ENCODE data around the gene RTL1.

The RTL1 gene

GRCh38 chr14:100881211-100882025, 22.1 kb downstream of the RTL1 start:
- no peak for DNase-seq

- DNase-seq: no peak
These were observed 23.0 kb downstream of the RTL1 start for GRCh38 chr14:100880271-100881101.

GRCh38 chr14:100879782-100880181, 23.7 kb downstream of the RTL1 start:
- no peak for DNase-seq

DNA sequence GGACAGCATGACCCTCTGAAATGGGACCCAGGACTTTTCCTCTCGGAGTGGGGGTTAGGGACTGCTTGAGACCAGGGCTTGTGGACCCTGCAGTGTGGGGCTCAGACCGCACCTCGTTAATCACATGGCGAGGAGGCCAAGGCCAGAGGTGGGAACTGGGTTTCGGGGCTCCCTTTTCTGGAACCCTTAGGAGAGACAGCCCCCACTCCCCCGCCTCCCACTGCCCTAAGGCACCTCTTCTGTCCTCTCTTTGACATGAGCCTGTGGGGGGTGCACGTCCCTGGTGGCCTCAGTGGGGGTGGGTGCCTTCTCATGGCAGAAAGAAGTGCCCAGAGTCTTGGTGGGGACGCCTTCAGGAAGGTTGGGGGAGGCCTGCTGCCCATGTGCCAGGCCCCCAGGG, 24.3 kb downstream of the RTL1 start:
- no peak for DNase-seq

DNA sequence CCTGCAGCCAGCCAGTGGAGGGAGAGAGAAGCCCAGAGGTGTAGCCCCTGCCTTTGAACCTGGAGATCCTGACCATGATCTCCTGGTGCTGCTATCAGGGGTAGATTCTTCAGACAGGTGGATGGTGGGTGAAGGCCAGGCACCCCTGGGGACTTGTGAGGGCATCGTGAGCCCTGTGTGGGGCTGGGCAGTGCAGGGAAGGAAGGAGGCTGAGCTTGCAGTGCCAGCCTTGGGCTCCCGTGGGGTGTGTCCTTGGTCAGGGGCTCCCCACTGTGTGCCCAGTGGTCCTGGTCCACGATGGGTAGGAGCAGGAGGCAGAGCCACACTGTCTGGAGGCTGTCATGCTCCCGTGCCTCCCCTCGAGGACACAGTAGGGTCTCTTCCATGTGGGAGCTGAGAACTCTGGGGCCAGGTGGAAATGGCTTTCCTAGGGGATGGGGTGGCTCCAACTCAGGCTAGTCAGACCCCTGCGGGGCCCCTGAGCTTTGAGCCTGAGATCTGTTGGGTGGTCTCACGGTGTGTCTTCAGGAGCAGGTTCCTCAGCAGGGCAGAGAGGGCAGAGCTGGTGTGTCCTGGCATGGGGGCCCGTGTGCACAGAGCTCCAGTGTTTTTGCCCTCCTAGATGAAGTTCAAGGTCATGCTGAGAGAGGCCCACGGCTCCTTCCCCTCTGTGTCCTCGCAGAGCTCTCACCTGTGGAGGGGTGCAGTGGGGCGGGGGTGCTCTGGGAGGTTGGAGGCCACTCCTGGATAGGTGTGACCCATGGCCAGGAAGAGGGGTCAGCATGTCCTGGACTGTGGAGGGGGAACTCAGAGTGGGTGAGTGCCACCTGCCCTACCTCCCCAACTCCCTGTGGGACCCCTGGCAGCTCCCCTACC, 25.0 kb downstream of the RTL1 start:
- DNase-seq: no peak

DNA sequence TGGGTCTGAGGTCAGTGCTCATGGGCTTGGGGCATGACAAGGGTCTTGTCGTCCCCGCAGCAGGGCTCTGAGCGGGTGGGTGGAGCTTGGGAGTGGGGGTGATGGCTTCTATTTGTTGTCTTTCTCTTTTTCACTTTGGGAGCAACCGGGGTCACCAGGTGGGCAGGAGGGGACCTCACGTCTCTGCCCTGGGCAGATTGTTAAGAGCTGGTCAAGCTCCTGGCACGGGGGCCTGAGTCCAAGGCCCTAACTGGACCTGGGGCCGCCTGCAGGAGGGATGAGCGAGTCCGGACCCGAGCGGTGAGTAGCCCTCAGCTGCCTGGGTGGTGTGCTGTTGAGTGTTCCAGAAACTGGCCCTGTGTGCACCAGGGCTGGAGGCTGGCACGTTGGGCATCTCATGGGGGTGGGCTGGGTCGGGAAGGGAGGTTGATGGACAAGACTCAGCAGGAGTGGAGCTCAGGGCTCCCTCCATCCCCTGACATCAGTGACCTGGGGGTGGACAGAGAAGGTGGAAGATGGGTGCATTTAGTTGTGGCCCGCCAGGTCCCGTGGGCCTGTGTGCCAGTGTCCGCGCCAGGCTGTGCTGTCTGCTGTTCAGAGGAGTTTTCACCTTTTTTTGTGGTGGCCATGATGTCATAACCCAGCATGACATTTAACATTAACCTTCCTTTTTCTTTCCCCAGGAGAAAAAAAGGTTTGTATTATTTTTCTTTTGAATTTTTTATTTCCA, 27.5 kb downstream of the RTL1 start:
- no peak for DNase-seq

DNA sequence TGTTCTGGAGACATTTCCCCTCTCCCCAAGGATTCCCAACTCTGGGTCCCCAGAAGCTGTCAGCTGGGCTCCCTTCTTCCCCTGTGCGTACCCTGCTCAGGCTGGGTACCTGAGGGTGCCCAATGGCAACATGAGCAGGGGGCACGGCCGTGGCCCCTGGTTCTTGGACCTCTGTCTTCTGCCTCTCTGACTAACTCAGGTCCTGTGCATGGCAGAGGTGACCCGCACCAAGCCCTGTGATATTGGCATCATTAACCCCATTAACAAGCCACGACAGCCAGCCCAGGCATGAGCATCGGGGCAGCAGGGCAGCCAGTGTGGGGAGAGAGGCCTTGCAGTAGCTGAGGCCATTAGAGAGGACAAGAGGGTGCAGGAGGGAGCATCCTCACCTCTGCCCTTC, 28.4 kb downstream of the RTL1 start:
- no peak for DNase-seq

GRCh38 chr14:100874411-100875091, 29.0 kb downstream of the RTL1 start:
- DNase-seq: no peak

DNA sequence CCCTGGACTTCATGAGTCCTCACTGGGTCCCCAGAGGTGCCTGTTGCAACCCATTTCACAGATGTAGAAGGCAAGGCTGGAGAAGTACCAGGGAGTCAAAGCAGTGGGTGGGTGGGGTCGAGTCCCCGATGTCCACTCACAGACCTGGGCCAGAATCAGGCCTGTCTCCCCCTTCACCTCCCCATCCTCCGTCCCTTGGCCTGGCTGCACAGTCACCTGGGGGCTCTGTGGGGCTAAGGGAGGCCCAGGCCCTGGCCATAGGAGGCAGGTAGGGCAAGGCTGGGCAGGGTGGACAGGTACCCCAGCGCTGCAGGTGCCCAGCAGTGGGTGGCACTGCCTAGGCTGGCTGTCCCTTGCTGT, 29.5 kb downstream of the RTL1 start:
- no peak for DNase-seq

DNA sequence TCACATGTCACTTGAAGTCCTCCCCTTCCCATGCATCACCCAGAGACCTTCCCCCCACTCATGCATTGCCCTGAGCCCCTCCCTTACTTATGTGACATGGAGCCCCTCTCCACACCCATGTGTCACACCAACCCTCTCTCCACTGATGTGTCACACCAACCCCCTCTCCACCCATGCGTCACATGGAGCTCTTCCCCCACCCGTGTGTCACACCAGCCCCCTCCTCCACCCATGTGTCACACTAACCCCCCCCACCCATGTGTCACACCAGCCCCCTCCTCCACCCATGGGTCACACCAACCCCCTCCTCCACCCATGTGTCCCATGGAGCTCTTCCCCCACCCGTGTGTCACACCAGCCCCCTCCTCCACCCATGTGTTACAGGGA, 30.4 kb downstream of the RTL1 start:
- no peak for DNase-seq

DNA sequence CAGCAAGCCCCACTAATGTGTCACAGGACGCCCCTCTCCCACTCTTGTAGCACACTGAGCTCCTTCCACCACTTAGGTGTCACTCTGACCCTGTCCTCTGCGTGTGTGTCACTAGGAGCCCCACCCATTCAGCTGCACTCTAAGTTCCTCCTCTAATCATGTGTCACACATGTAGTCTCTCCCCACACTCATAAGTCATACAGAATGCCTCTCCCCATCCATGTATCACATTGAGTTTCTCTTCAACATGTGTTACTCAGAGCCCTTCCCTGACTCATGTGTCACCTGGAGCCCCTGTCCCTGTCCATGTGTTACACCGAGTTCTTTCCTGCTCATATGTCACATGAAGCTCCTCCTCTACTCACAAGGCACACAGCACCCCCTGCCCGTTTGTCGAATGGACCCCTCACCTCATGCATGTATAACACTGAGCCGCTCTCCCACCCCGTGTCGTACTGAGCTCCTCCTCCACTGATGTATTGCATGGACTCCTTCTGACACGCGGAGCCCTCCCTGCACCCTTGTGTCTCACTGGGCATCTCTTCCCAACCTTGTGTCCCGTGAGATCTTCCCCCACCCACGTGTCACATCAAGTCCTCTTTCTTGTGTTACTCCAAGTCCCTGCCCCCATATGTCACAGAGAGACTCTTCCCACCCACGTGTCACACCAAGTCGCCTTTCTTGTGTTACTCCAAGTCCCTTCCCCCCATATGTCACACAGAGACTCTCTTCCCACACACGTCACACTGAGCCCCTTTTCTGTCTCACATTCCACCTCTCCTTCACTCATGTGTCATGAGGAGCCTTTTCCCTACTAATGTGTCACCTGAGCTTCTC, 31.0 kb downstream of the RTL1 start:
- no peak for DNase-seq

GRCh38 chr14:100871234-100872186, 32.0 kb downstream of the RTL1 start:
- DNase-seq: no peak

GRCh38 chr14:100868621-100869370, 34.7 kb downstream of the RTL1 start:
- no peak for DNase-seq

- no peak for DNase-seq
These were observed 35.7 kb downstream of the RTL1 start for GRCh38 chr14:100867631-100868315.

DNA sequence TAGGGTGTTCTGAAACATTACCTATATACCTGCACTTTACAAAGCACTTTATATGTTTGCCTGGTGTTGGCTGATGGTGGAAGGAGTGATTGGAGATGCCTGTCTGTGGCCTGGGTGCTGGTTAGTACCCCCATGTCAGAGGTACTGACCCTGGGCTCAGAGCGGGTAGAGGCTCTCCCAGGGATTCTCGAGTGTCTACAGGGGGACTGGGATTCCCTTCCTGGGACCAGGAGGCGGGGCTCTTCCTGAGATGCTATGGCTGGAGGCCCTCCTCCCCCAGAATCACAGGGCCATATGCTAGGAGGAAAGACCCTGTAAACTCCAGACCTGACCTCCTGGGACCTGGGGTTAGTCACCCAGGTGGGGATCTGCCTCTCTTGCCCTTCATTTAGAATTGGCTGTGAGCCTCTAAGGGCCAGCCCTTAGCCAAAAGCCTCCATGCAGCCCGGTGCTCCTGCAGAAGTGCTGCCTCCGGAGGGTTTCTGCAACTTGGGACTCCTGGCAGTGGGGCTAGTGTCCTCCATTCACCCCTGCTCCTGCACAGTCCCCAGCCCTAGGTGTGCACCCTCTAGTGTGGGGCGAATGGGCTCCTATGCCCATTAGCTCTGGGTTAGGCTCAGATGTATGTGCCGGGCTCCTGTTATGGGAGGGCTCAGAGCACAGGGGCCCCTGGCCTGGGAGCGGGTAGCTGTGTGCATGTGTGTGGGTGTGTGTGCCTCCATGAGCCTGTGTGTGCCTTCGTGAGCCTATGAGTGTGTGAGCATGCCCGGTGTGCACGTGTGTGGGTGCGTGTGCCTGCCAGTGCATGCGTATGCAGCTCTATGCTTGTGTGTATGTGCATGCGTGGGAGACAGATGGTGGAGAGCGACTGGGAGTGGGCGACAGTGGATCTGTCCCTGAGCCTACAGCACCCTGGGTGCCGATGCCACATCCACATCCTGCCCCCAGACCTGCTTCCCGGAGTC, 36.6 kb downstream of the RTL1 start:
- DNase-seq: no peak

DNA sequence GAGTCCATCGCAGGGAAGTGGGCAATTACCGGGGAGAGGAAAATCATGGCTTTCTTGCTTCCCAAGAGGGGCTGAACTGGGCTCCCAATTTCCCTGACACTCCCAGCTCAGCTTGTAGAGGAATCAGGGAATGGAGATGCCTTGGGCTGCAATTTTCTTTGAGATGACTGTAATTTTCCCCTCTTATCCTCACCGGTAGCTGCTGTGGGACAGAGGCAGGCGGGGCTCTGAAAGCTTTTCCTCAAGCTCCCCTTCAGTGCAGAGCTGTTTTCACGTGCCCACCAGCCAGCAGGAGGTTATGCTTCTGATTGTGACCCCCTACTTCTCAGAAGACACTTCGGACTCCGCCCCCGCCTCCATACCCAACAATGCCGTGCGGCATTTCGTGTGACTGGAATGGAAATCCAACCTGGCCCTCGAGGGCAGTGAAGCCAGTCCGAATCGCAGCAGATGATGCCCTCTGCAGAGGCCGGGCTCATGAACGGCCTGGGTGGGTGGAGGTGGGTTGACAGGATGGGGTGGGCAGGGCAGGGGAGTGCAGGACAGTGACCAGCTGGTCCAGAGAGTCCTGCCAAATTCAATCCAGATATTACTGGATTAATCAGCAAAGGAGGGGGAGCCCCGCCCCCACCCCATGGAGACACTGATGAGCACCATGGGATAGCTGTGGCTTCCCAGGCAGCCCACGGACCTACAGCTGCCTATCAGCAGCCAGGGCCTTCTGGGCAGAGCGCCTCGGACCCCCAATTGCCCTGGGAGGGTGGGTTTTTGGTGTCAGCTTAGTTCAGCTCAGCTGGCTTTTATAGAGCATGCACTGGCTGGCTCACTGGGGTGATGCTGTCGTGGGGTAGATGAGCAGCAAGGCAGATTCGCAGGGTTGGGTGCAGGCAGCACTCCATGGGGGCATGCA, 37.6 kb downstream of the RTL1 start:
- DNase-seq: no peak

Data from NCI-H510A treated with DMSO at 0.1 percent for 48 hours (cell line).